HG03135 (cell line): ENCODE results near the gene NCOA3.
"Not testable (repeated sequence)": the region's sequence is repeated elsewhere in the genome, so short reads cannot be mapped to it uniquely, and the experiment has no call there.

ENCODE experiments used
- ATAC-seq: cut with Tn5 transposase; IDR thresholded peaks from one replicate; pipeline ENCODE4 v1.9.1; 2021; ENCODE audit warnings: mild to moderate bottlenecking, moderate library complexity; ENCODE audit not compliant: unreplicated experiment

Gene NCOA3

DNA sequence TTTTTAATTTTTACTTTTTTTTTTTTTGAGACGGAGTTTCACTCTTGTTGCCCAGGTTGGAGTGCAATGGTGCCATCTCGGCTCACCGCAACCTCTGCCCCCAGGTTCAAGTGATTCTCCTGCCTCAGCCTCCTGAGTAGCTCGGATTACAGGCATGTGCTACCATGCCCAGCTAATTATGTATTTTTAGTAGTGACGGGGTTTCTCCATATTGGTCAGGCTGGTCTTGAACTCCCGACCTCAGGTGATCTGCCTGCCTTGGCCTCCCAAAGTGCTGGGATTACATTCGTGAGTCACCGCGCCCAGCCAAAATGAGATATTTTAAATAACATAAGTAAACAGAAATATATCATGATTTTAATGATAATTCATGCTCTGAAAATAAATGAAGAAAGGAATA is 1.6 kb upstream of the NCOA3 start:
- ATAC-seq: not testable (repeated sequence)

DNA sequence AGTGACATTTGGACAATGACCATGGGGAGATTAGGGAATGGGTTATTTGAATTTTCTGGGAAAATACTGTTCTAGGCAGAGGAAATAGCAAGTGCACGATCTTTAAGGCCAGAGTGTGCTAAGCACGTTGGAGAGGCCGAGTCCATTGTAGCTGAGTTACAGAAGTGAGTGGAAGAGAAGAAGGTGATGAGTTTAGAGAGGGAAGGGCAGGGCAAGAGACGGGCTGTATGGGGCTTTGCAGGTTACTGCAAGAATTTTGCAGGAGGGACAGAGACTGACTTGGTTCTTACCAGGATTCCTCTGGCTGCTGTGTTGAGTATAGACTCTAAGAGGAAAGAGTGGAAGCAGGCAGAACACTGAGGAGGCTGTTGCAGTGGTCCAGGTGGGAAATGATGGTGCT is 1.1 kb upstream of the NCOA3 start:
- ATAC-seq: no peak

DNA sequence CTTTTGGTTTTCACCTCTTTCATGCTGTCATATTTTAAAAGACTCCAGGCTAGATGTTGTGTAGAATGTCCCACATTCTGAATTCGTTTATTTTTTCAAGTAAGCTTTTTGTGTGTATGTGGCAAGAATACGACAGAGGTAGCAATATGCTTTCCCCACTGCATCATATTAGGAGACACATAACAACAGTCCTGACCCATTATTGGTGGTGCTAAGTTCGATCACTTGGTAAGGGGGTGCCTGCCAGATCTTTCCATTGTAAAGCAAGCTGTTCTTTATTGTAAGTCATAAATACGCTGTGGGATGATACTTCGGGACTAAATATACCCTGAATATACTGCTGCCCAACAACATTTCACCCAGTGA is 588 bp upstream of the NCOA3 start:
- ATAC-seq: no peak

DNA sequence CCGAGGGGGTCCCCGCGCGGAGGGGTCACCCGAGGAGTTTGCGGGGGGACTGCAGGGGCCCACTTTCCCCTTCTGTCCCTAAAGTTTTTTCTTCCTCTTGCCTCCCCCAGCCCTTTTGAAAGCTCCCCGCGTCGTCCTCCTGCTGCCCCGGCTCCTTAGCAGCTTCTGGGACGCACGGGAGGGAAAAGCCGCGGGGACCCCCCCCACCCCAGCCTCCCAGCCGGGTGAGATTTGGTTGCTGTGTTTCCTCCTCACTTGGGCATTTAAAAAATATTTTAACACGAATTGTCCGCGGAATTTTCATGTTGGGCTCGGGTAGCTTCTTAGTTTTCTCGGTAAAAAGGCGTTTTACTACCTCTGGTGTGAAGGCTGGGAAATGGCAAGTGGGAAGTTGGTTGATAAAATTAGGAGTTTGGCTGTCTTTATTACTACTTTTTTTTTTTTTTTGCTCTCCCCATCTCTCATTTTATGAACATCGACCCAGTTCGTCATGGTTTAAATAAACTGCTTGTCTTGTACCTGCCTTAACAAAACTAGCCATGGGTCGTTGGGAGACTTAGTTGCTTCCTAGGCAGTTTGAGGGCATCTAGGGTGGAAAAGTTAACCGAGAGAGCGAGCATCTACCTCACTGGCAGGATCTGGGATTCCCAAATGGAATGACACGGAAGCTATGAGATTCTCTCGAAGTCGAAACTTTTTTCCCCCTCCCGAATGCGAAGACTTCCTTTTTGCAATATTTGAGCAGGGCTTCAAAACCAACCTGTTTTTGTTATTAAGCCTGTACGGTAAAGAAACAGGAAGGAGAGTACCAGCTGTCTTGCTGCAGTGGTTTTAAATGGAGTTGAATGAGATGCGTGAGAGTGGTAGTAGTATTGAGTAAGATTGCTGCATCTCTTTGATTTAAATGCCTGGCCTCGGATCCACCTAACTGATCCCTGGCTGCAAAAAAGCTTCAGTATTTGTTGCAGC is 868 bp downstream of the NCOA3 start:
- no peak for ATAC-seq

DNA sequence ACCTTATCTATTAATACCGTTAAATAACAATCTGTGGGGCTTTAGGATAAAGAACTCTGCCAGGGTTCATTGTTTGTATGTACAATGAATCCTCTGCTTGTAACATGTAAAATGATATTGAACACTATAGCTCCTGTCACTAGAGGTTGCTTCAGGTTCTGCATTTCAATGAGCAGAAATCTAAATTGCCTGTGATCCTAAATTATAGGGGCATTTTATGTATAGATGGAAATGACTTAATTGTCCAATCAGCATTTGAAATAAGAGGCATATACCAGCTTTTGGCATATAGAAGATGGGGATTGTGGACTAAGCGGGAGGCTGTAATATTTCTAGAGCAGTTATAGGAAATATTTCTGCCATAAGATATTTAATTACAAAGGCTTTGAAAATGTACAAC is 2.0 kb downstream of the NCOA3 start:
- no peak for ATAC-seq

DNA sequence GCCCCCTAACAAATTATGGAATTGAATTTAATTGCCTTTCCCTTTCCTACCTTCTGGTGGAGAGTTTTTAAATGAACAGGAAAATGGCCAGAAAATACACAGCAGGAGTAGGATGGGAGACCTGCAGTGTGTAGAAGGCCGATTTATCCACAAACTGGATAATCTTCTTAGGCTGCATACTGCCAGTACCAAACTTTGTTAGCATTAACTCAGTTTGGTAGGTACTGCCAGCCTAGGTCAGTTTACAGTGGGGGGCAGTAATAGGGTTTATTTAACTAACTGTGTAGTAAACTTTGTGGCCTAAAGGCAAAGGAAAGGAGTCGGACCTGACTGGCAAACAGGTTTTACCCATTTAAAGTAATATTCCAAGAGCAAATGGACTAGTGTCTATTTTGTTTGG is 4.6 kb downstream of the NCOA3 start:
- ATAC-seq: no peak

DNA sequence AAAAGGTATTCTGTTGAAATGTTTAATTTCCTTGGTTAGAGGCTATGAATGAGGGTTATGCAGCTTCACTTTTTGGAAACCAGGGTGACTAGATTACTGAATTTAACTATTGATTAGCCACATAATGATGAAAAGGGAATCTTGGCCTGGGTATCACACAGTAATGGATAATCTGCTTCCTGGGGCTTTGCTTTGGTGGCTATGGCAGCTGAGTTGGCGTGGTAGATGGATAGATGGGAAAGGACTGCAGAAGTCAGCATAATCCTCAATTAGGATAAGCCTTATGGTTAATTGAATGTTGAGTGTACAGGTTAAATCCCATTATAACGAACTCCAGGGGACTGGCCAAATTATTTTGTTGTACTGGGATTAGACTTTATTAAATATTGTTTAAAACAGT is 5.2 kb downstream of the NCOA3 start:
- no peak for ATAC-seq

DNA sequence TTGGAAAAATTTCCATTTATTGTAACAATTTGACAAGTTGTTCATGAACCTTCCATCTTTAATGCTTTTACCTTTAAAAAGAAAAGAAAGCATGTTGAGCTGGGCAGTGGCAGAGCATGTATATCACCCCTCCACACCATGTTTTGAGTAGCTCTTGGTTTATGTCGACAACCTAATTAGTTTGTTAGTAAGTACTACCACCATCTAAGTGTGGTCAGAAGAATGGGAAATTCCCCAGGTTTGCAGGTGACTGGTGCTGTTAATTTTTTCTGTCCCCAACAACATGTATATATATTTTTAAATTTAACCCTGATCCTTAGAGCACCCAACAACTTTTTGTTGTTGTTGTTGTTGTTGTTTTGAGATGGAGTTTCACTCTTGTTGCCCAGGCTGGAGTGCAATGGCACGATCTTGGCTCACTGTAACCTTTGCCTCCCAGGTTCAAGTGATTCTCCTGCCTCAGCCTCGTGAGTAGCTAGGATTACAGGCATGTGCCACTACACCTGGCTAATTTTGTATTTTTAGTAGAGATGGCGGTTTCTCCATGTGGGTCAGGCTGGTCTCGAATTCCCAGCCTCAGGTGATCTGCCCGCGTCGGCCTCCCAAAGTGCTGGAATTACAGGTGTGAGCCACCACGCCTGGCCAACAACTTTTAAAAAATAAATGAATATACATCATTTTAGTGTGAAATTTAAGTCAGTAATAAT is 5.7 kb downstream of the NCOA3 start:
- not testable (repeated sequence) for ATAC-seq

DNA sequence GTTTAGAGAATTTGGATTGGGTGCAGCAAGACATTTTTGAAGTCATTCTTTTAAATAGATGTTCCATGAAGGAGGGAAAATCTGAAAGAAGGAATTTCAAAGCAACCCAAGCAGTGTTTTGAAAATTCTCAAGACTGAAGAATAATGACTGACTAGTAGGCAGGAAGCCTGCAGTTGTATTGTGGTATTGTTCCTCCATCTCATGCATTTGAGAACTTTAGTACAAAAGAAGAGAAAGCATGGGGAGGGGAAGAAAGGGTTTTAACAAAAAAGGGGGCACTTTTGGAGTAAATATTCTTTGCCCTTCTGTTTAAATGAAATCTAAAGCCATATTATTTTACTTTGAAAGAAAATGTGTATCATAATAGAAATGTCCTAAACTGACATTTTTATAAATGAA is 6.6 kb downstream of the NCOA3 start:
- ATAC-seq: no peak

DNA sequence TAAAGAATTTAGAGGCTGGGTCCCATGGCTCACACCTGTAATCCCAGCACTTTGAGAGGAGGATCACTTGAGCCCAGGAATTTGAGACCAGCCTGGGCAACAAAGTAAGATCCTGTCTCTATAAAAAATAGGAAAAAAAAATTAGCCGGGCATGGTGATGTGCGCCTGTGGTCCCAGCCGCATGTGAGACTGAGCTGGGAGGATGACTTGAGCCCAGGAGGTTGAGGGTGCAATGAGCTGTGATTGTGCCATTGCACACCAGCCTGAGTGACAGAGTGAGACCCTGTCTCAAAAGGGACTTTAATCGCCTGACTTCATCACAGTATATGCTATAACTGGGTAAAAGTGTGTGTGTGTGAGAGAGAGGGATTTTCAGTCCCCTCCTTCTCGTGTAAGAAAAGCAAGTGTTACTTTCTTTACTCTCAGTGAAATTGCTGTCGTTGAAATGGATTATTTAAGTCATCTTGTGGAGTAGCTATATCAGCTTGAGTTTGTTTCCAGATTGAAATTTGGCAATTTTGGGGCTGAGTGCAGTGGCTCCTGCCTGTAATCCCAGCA is 7.5 kb downstream of the NCOA3 start:
- ATAC-seq: no peak

DNA sequence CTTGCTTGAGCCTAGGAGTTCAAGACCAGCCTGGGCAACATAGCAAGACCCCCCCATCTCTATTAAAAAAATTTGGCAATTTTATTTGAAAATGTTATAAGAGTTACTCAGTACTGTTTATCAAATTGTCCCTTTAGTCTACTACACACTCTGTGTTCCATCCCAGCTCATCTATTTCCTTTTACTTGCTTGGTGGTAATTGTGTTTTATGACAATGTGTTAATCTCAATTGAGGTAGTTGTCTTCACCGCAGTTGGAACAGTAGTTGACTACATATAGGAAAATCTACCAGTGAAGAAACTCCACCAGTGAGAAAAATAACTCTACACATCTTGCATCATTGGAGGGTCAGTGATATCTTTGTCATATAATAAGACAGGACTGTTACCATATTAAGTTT is 8.0 kb downstream of the NCOA3 start:
- no peak for ATAC-seq

DNA sequence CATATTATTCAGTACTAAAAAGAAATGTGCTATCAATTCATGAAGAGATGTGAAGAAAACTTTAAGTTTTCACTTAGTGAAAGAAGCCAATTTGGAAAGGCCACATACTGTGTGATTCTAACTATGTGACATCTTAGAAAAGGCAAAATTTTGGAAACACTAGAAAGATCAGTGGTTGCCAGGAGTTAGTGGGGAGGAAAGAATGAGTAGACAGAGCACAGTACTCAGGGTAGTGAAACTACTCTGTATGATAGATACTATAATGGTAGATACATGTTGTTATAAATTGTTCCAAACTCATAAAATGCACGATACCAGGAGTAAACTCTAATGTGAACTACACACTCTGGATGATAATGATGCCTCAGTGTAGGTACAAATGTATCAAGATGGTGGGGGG is 14.2 kb downstream of the NCOA3 start:
- no peak for ATAC-seq

DNA sequence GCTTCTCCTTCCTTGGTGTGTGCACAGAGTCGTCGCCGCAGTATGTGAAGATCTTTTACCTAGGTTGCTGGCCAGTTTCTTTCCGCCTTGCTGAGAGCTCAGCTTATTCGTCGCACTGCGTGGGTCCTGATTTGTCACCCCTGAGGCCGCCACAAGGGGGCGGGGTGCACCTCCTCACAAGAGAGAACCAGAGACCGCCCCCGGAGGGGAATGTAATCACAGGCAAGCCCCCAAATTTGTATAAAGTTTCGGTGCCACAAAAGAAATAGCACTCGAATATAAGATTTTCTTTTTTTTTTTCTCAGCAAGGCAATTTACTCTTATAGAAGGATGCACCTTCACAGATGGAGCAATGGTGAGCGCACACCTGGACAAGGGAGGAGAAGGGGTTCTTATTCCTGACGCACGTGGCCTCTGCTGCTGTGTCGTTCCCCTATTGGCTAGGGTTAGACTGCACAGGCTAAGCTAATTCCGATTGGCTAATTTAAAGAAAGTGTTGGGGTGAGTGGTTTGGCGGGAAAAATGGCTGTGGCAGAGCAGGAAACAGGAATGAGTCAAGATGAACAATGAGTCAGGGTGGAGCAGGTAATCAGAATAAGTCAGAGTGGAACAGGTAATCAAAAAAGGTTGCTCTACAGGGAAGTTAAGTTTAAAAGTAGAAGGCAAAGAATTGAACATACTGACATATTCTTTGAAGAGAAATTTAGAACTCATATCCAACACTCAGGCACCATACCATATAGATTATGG is 19.5 kb downstream of the NCOA3 start:
- no peak for ATAC-seq

DNA sequence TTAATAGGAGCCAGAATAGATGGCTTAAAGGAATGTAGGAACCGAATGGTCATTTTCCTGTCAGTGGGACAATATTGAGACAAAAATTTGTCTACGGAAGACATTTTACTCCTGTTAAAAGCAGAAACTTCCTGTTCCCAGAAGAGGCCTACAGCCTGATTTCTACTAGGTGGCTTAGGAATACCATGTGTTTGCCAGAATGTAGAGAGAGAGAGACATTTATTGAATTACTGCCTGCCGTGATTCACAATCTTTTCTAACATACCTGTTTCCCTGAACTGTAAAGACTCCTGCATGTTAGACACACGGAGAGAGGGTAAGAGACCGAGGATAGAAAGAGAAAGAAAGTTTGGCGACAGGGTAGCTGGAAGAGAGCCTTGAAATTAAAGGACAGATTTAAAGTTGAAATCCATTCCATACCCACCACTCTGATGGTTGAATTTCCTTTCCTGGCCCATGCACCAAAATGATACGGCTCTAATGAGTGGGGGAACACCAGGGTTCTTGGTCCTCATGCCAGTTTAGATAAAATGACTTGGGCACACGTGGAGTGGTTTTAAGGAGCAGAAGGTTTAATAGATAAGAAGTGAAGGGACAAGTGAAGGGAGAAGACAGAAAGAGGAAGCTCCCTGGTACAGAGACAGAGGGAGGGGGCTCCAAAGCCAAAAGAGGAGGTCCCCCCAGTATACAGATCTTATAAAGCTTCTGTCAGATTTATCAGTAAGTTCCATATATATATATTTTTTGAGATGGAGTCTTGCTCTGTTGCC is 22.5 kb downstream of the NCOA3 start:
- ATAC-seq: no peak

DNA sequence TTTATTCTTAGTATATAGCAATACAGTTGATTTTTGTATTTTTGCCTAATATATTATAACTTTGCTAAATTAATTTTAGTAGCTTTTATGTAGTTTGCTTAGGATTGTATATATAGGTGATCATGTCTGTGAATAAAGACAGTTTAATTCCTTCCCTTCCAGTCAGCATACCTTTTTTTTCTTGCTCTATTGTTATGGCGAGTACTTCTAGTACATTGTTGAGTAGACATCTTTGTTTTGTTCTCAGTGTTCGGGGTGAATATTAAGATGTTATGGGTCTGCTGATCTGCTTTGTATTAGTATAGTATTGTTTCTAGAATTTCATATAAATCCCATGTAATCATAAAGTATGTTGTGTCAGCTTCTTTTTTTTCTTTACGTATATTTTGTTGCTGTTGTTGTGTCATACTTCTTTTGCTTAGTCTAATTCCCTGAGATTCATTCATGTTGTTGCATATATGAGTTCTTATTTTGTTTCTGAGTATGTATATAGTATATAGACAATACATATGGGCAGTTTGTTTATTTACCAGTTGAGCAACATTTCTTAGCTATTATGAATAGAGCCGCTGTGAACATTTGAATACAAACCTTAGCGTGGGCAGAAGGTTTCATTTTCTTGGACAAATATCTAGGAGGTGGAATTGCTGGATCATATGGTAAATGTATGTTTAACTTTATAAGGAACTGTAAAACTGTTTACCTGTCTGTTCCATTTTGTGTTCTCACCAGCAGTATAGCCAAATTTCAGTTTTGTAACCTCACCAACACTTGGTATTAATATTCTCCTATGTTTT is 25.5 kb downstream of the NCOA3 start:
- ATAC-seq: no peak

DNA sequence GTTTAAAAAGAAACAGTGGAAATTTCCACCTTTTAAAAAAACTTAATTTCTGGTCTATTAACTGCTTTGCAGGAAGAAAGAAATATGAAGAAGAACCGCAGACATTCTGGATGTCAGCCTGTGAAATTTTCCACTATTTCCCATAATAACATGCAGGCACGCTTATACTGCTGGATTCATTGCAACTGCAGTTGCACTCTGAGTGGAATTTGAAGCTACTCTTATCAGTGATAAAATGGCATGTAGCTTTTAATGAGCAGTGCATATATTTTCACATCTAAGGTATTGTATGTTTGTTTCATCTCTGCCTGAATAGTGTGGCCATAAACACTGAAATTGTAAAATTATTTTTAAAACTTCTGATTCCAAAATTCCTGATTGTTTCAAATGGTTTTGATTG is 28.2 kb downstream of the NCOA3 start:
- no peak for ATAC-seq

DNA sequence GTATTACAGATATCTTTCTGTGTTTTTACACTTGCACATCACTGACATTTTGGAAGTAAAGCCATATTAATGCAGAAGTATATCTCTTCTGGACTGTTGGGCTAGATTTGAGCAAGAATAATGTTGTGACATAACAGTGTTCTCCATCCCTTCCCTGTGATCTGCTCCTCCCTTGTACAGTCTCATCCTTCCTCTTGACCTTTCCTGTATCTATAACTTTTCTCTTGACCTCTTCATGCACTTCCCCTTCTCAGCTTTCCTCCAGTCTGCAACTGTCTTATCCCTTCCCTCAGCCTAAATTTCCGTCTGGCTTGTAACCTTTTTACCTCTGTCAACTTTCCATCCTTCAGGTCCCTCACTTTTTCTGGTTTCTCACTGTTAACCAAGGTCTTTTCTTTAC is 29.8 kb downstream of the NCOA3 start:
- no peak for ATAC-seq

DNA sequence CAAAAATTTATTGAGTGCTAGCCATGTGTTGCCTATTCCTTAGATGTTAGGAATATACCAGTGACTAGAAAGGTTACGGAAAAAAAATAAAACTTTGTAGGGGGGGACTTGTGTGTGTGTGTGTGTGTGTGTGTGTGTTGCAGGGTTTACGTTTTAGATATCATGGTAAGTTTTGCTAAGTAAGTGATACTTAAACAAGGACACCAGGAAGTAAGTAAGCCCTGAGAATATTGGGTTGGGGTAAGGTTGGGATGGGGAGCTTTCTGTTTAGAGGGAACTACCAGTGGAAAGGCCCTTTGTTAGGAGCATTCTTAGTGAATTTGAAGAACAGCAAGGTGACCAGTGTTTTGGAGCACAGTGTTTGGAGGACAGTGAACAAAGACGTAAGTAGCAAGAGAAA is 30.3 kb downstream of the NCOA3 start:
- no peak for ATAC-seq

DNA sequence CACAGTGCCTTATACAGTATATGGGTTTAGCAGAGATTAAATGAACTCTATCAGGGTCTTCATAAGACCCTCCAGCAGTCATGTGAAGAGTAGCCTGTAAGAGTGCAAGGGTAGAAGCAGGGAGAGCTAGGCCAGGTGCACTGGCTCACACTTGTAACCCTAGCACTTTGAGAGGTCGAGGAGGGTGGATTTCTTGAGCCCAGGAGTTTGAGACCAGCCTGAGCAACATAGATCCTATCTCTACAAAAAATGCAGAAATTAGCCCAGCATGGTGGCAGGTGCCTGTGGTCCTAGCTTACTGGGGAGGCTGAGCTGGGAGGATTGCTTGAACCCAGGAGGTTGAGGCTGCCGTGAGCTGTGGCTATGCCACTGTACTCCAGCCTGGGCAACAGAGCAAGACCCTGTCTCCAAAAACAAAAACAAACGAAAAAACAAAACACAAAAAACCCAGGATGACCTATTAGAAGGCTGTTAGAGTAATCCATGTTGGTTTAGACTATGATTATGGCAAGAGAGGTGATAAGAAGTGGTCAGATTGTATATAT is 31.9 kb downstream of the NCOA3 start:
- no peak for ATAC-seq
